ENCODE results near the gene ERMARD.
A peak's percentile ranks its signal among the peaks of the same experiment; 100 is the strongest.

ERMARD gene

GRCh38 chr6:169751242-169752073, at the start of gene ERMARD, which contains the start of gene DYNLT2:
TSS of gene ERMARD (plus strand) at chr6:169751622. CDS start at chr6:169751658, 36 bp downstream.
TSS of gene DYNLT2 (minus strand) at chr6:169751572. CDS start at chr6:169751458, 114 bp downstream.
- DNase-seq = peak; percentile 97

GRCh38 chr6:169701954-169702839, 49.2 kb upstream of the ERMARD start, which contains the start of the genes C6orf120 and WDR27:
TSS of gene C6orf120 (plus strand) at chr6:169702126. CDS start at chr6:169702460, 334 bp downstream.
TSS of gene WDR27 (minus strand) at chr6:169702029. CDS start at chr6:169689005, 13,024 bp downstream.
- DNase-seq = peak; percentile 99

GRCh38 chr6:169702840-169703246, 48.6 kb upstream of the ERMARD start:
- DNase-seq = no peak

- DNase-seq = no peak
Measured at GRCh38 chr6:169707772-169708171, 43.6 kb upstream of the ERMARD start.

GRCh38 chr6:169709293-169709692, 42.1 kb upstream of the ERMARD start:
- no peak for DNase-seq

- no peak for DNase-seq
Measured at GRCh38 chr6:169710009-169710408, 41.4 kb upstream of the ERMARD start.

GRCh38 chr6:169714178-169714577, 37.2 kb upstream of the ERMARD start:
- DNase-seq = no peak

- no peak for DNase-seq
Measured at GRCh38 chr6:169714595-169714994, 36.8 kb upstream of the ERMARD start.

GRCh38 chr6:169719117-169719516, 32.3 kb upstream of the ERMARD start:
- DNase-seq = no peak

- no peak for DNase-seq
Measured at GRCh38 chr6:169720207-169720855, 31.1 kb upstream of the ERMARD start.

GRCh38 chr6:169722362-169723199, 28.8 kb upstream of the ERMARD start:
- DNase-seq = peak; percentile 58

GRCh38 chr6:169723200-169723909, 28.1 kb upstream of the ERMARD start:
- DNase-seq = peak; percentile 72

GRCh38 chr6:169723991-169724493, 27.4 kb upstream of the ERMARD start:
- DNase-seq = peak; percentile 50

- DNase-seq = peak; percentile 74
Measured at GRCh38 chr6:169724494-169725124, 26.8 kb upstream of the ERMARD start, which contains the start of gene PHF10. TSS of gene PHF10 (minus strand) at chr6:169724500. CDS start at chr6:169723931, 569 bp downstream.

GRCh38 chr6:169725125-169726048, 26.0 kb upstream of the ERMARD start:
- peak; percentile 54 for DNase-seq

GRCh38 chr6:169726049-169726400, 25.4 kb upstream of the ERMARD start:
- DNase-seq = no peak

- DNase-seq = no peak
Measured at GRCh38 chr6:169726963-169727362, 24.5 kb upstream of the ERMARD start.

- DNase-seq = no peak
Measured at GRCh38 chr6:169729961-169730360, 21.5 kb upstream of the ERMARD start.

Measured in stimulated activated CD8-positive, alpha-beta memory T cell treated with anti-CD3 and anti-CD28 coated beads, Interleukin-4, amount 100 ng/mL, for 48 hours (primary cell).